Lung (tissue), 12 donors: ENCODE results near the gene TINCR. TPM values are rescaled to one million over a fixed set of nuclear protein-coding genes. Genes with fewer than 3 reads are reported as not detected.

Experiments used
- ATAC-seq: fragments of 200-7000 bp; cut with Tn5 transposase; one replicate; pipeline ENCODE4 v1.9.1; 2020; ENCODE audit warnings: moderate number of reproducible peaks; ENCODE audit not compliant: insufficient read depth, low FRiP score
- DNase-seq, 3 donors: peaks; one replicate each; pipeline ENCODE4 v3.0.0-alpha.2; 2013 to 2017
- H3K27ac ChIP-seq, 2 donors: one replicate each; pipeline ENCODE4 v1.5.1; 2013; ENCODE audit warnings: mild to moderate bottlenecking in 2 of 2, moderate library complexity in 2 of 2, control low read depth in 1 of 2, inconsistent platforms in 1 of 2, low read depth in 1 of 2, low read length in 1 of 2
- H3K27me3 ChIP-seq, 3 donors: one replicate each; pipeline ENCODE4 v1.5.1; 2013; ENCODE audit warnings: low read length in 2 of 3; ENCODE audit not compliant: control insufficient read depth in 3 of 3, insufficient read depth in 3 of 3
- H3K36me3 ChIP-seq, 4 donors: one replicate each; pipeline ENCODE4 v1.5.1; 2013; ENCODE audit warnings: low read length in 4 of 4, mild to moderate bottlenecking in 1 of 4, moderate library complexity in 1 of 4; ENCODE audit not compliant: control insufficient read depth in 4 of 4, insufficient read depth in 4 of 4
- H3K4me1 ChIP-seq, 5 donors: one replicate each; pipeline ENCODE4 v1.5.1; 2013; ENCODE audit warnings: low read length in 5 of 5, mild to moderate bottlenecking in 2 of 5, moderate library complexity in 1 of 5; ENCODE audit not compliant: control insufficient read depth in 5 of 5, insufficient read depth in 5 of 5
- H3K4me3 ChIP-seq: one replicate; pipeline ENCODE4 v1.5.1; 2013; ENCODE audit warnings: mild to moderate bottlenecking, control low read depth, moderate library complexity
- H3K9ac ChIP-seq, 2 donors: one replicate each; pipeline ENCODE4 v1.5.1; 2013; ENCODE audit warnings: low read length in 2 of 2, control low read depth in 1 of 2; ENCODE audit not compliant: insufficient read depth in 1 of 2
- H3K9me3 ChIP-seq, 4 donors: one replicate each; pipeline ENCODE4 v1.5.1; 2013; ENCODE audit warnings: low read length in 3 of 4, mild to moderate bottlenecking in 1 of 4, moderate library complexity in 1 of 4; ENCODE audit not compliant: control insufficient read depth in 4 of 4, insufficient read depth in 3 of 4
- WGBS, 2 donors: extraction: QIAGEN DNeasy Blood & Tissue Kit; methylation state at CpG; one replicate each; pipeline ENCODE4 v1.1.7; 2013; 5-methylcytosine and 5-hydroxymethylcytosine counted together
- polyA plus RNA-seq, 2 donors: library from polyadenylated mRNA; stranded (reverse); fragments of 200-250 nt; gene quantifications; one replicate each; pipeline ENCODE4 v1.2.1, GENCODE V29; 2013
- total RNA-seq, 2 donors: library from RNA; depleted of rRNA in 1 of 2; stranded (reverse); fragments of >200 nt in 1 of 2; gene quantifications; one replicate each; pipeline ENCODE4 v1.2.1, GENCODE V29; 2014 to 2021
- TF ChIP-seq, protein P1 (sequence below): IDR thresholded peaks from 2 replicates; pipeline ENCODE4 v1.5.1; 2012; ENCODE audit warnings: mild to moderate bottlenecking; ENCODE audit errors: control extremely low read depth, extremely low read depth
- donor health status: control.
- donor health status: control.
- donor health status: Bipolar disorder and iron deficiency.
- donor health status: healthy.
- donor health status: DM: yes; HTN: yes; CAD: no.

Gene TINCR
- total and polyA plus RNA-seq, 4 donors: 1.0 to 2.0 (median 1.9) TPM

DNA sequence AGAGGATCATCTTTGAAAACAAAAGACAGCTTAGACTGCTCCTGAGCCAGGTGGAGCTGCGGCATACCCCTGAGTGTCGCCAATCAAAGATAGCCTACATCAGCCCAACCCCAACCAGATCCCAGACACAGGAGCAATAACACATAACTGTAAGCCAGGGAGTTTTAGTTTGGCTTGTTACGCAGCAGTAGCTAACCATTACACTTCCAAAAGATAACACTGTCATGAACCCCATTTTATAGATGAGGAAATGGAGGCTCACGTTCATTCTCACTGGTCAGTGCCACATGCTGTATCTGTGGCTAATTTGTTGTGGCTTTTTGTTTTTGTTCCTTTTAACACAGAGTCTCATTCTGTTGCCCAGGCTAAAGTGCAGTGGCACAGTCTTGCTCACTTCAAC lies 47.3 kb downstream of the TINCR start:
- Histone ChIP-seq H3K9me3 (peaks cover 0 to 32% (median 6%) of the 10 kb centered on the region in 4 donors), H3K4me3 (no peak overlapping the region), H3K36me3 (no peaks in the 10 kb centered on the region), H3K27me3 (no peaks in the 10 kb centered on the region), H3K27ac (no peak overlapping the region), H3K4me1 (no peaks in the 10 kb centered on the region), H3K9ac (no peak overlapping the region)
- WGBS, 2 donors: 97 to 98% methylated on average over 4 of the region's 4 CpGs
- ATAC-seq (no peak), DNase-seq (no peak)
- TF ChIP-seq, protein P1, sequence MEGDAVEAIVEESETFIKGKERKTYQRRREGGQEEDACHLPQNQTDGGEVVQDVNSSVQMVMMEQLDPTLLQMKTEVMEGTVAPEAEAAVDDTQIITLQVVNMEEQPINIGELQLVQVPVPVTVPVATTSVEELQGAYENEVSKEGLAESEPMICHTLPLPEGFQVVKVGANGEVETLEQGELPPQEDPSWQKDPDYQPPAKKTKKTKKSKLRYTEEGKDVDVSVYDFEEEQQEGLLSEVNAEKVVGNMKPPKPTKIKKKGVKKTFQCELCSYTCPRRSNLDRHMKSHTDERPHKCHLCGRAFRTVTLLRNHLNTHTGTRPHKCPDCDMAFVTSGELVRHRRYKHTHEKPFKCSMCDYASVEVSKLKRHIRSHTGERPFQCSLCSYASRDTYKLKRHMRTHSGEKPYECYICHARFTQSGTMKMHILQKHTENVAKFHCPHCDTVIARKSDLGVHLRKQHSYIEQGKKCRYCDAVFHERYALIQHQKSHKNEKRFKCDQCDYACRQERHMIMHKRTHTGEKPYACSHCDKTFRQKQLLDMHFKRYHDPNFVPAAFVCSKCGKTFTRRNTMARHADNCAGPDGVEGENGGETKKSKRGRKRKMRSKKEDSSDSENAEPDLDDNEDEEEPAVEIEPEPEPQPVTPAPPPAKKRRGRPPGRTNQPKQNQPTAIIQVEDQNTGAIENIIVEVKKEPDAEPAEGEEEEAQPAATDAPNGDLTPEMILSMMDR: no peak

DNA sequence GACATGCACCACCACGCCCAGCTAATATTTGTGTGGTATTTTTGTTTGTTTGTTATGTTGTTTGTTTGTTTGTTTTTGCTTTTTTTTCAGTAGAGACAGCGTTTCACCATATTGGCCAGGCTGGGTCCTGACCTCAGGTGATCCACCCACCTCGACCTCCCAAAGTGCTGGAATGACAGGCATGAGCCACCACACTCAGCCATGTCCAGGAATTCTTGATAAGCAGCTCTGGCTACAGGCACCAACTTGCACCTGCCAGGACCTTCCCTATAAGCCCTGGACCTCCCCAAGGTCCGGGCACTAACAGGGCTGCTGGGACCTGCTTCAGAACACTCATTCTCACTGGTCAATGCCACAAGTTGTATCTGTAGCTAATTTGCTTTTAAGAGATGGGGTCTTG lies 48.7 kb downstream of the TINCR start:
- peaks cover 0 to 37% (median 7%) of the 10 kb centered on the region in 4 donors for H3K9me3 ChIP-seq
- H3K4me1 ChIP-seq: no peaks in the 10 kb centered on the region
- H3K36me3 ChIP-seq: no peaks in the 10 kb centered on the region
- DNase-seq: no peak
- H3K27ac ChIP-seq: no peak overlapping the region
- H3K27me3 ChIP-seq: no peaks in the 10 kb centered on the region
- WGBS, 2 donors: 58 to 74% methylated on average over 4 of the region's 4 CpGs
- no peak overlapping the region for H3K9ac ChIP-seq
- TF ChIP-seq, protein P1: no peak
- no peak for ATAC-seq
- H3K4me3 ChIP-seq: no peak overlapping the region

DNA sequence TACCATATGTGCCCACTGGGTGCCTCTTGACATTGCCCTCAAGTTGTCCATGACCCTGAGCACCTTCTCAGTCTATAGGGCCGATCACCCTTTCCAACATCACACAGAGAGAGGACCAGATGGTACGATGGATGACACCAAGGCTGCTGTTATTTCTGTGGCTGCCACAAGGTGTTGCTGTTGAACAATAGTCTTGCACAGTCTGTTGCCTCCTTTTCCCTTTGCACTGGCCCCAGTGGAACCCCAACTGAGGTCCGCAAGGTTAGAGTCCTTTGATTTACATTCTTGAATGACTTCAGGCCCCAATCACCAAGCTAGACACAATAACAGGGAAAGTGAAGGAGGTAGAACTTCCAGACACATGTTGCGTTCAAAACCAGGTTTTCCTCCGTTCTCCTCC lies 52.0 kb downstream of the TINCR start:
- no peak for DNase-seq
- Histone ChIP-seq H3K27ac (no peak overlapping the region), H3K27me3 (no peaks in the 10 kb centered on the region), H3K4me3 (no peak overlapping the region), H3K36me3 (no peaks in the 10 kb centered on the region), H3K4me1 (no peaks in the 10 kb centered on the region), H3K9me3 (peaks cover 0 to 31% (median 7%) of the 10 kb centered on the region in 4 donors), H3K9ac (no peak overlapping the region)
- TF ChIP-seq, protein P1: no peak
- WGBS, 2 donors: 74 to 76% methylated on average over 5 of the region's 5 CpGs
- ATAC-seq: no peak

DNA sequence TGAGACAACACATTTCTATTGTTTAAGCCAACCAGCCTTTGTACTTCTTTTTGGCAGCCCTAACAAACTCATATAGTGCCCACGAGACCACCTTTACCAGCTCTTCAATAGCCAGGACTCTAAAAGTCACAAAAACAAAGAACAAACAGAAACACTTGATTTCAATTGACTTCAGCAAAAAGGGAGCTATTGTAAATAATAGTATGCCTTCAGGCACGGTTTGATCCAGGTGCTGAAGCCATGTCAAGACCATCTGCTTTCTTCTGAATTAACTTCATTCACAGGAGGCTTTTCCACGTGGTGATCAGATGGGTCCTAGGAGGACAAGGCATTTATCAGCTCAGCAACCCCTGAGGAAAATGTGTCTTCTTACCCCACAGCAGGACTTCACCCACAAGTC lies 53.8 kb downstream of the TINCR start:
- DNase-seq: no peak
- WGBS, 2 donors: 63 to 73% methylated on average over 3 of the region's 3 CpGs
- Histone ChIP-seq H3K27me3 (no peaks in the 10 kb centered on the region), H3K27ac (no peak overlapping the region), H3K4me3 (no peak overlapping the region), H3K9ac (no peak overlapping the region), H3K4me1 (no peaks in the 10 kb centered on the region), H3K9me3 (peaks cover 0 to 24% (median 7%) of the 10 kb centered on the region in 4 donors), H3K36me3 (no peaks in the 10 kb centered on the region)
- no peak for ATAC-seq
- TF ChIP-seq, protein P1: no peak
